ENCODE data around the gene INTU. TPM values are rescaled to one million over a fixed set of nuclear protein-coding genes. Genes with fewer than 3 reads are reported as not detected.
A peak's percentile ranks its signal among the peaks of the same experiment; 100 is the strongest.

INTU gene
- total RNA-seq, 2 experiments from 2014 or later, result 0.16 to 0.37 TPM

DNA sequence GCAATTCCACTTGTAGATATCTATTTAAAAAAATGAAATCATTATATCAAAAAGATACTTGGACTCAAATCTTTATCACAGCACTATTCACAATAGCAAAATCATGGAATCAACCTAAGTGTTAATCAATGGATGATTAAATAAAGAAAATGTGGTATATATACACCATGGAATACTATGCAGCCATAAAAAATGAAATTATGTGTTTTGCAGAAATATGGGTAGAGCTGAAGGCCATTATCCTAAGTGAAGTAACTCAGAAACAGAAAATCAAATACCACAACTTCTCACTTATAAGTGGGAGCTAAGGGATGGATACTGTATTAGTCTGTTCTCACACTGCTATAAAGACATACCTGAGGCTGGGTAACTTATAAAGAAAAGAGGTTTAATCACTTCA lies 14.3 kb upstream of the INTU start:
- CTCF ChIA-PET, result no interaction called here

DNA sequence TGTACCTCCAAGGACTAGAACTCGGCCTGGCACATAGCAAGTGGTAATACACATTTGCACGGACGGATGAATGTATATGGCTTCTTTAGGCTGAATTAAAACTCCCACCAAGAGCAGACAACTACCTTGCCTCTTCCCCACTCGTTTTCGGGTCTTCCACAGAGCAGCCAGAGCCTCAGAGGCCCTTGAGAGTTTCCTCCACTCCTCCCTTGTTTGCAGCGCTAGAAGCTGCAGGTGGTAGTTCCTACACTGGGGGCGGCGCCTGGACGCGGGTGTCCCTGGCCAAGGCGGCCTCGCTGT lies 10.2 kb upstream of the INTU start:
- ChIA-PET POLR2A (no interaction called here), CTCF (no interaction called here)
- H3K36me3 Mint-ChIP-seq (ENCODE audit: low read depth), result no peaks in the 10 kb centered on the region
- peaks cover 5% of the 10 kb centered on the region for H3K4me1 Mint-ChIP-seq (ENCODE audit: low read depth)
- H3K9me3 Mint-ChIP-seq (ENCODE audit: insufficient read depth), result no peaks in the 10 kb centered on the region
- H3K27ac Mint-ChIP-seq, result no peak overlapping the region
- ATAC-seq (no peak), DNase-seq (no peak)
- H3K27me3 Mint-ChIP-seq (ENCODE audit: low read depth), result peaks cover 36% of the 10 kb centered on the region
- H3K4me3 Mint-ChIP-seq, result no peak overlapping the region

More for the DNA sequence above, 14.3 kb upstream of the INTU start:
- H3K9me3 Mint-ChIP-seq (ENCODE audit: insufficient read depth), result no peaks in the 10 kb centered on the region
- H3K4me3 Mint-ChIP-seq, result no peak overlapping the region
- H3K4me1 Mint-ChIP-seq (ENCODE audit: low read depth), result peaks cover under 1% of the 10 kb centered on the region
- DNase-seq, result no peak
- no peaks in the 10 kb centered on the region for H3K36me3 Mint-ChIP-seq (ENCODE audit: low read depth)
- no peak overlapping the region for H3K27ac Mint-ChIP-seq
- peaks cover 24% of the 10 kb centered on the region for H3K27me3 Mint-ChIP-seq (ENCODE audit: low read depth)
- ATAC-seq, result no peak
- POLR2A ChIA-PET, result no interaction called here

DNA sequence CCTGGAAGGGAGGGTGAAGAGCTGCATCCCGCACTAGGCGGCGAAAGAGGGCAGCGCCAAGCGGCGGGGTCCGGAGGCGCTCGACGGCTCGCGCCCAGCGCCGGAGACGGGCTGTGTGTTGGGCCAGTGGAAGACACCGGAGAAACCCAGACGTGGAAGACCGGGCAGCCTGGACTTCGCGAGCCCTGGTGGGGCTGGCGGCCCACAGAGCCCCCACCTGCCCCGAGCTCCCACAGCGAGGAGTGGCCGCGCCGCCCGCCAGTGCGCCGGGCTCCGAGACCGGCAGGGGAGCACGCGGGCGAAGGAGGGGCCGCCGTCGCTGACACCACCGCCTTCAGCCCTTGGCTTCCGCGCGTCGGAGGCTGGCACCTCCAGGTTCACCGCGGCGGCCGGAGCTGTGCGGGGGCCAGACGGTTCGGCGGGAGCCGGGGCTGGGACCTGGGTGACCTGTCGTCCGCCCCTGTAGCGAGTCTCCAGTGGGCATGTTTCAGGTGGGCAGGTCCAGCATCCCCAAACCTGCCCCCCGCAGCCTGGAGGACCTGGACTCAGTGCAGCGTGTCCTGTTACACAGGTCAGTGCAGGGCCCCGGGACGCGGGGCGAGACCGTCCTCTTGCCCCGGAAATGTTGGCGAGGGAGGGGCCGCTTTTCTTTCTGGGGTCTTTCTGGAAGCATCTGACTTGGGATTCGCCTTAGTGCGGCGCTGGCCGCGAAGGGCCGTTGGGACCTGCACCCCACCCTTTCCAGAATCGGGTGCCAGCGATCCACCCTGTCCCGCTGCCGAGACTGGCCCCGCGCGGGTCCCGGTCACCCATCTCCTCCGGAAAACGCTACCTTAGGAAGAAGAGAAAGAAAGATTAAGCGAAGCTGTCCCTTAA lies 9.6 kb upstream of the INTU start:
- Mint-ChIP-seq H3K9me3 (ENCODE audit: insufficient read depth) (no peaks in the 10 kb centered on the region), H3K4me1 (ENCODE audit: low read depth) (peaks cover 5% of the 10 kb centered on the region), H3K4me3 (peak overlapping the region; percentile 43), H3K27me3 (ENCODE audit: low read depth) (peaks cover 38% of the 10 kb centered on the region), H3K36me3 (ENCODE audit: low read depth) (no peaks in the 10 kb centered on the region), H3K27ac (no peak overlapping the region)
- ATAC-seq (peak; percentile 64), DNase-seq (no peak)
- ChIA-PET POLR2A (no interaction called here), CTCF (interaction anchor here (0.9 kb wide), 1 partner anchor 11 kb away, joined by 3 read pairs; no protein-coding TSS in a partner anchor)

DNA sequence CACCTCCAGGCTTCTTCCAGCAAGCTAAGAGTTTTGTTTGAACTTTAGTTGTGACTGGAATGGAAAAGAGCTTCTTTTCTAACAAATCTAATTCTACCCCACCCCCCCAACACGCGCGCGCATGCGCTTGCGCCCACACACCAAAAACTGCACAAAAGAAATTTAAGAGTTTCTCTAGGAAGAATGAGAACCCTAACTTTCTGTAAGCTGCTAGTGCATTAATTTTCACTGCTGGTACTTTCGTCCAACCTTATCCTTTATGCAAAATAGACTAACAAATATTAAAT lies 9.0 kb upstream of the INTU start:
- DNase-seq, result no peak
- no peak for ATAC-seq
- peaks cover 5% of the 10 kb centered on the region for H3K4me1 Mint-ChIP-seq (ENCODE audit: low read depth)
- ChIA-PET POLR2A (no interaction called here), CTCF (interaction anchor here (0.9 kb wide), 1 partner anchor 11 kb away, joined by 3 read pairs; no protein-coding TSS in a partner anchor)
- H3K27ac Mint-ChIP-seq, result no peak overlapping the region
- peak overlapping the region; percentile 43 for H3K4me3 Mint-ChIP-seq
- no peaks in the 10 kb centered on the region for H3K9me3 Mint-ChIP-seq (ENCODE audit: insufficient read depth)
- no peaks in the 10 kb centered on the region for H3K36me3 Mint-ChIP-seq (ENCODE audit: low read depth)
- peaks cover 41% of the 10 kb centered on the region for H3K27me3 Mint-ChIP-seq (ENCODE audit: low read depth)

DNA sequence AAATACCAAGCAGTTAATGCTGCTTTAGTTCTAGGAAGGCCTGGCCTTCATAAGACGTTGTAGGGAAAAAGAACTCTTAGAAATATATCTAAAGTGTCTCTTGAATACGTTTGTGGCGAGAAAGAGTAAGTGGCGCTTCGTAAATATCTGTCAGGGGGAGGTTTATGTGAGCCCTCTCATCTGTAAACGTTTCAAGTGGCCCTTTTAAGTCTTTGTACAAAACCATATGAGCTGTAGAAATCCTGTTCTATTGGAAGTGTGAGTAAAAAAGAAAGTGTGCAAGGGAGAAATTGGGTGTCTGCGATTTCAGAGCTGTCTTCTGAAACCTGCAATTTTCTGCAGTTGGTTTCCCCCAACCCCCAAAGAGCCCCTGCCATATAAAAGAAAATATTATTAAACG lies 8.6 kb upstream of the INTU start:
- DNase-seq, result no peak
- H3K9me3 Mint-ChIP-seq (ENCODE audit: insufficient read depth), result no peaks in the 10 kb centered on the region
- no peak overlapping the region for H3K4me3 Mint-ChIP-seq
- peaks cover 5% of the 10 kb centered on the region for H3K4me1 Mint-ChIP-seq (ENCODE audit: low read depth)
- ATAC-seq, result no peak
- CTCF ChIA-PET, result interaction anchor here (0.9 kb wide), 1 partner anchor 10 kb away, joined by 3 read pairs; no protein-coding TSS in a partner anchor
- H3K27ac Mint-ChIP-seq, result no peak overlapping the region
- POLR2A ChIA-PET, result no interaction called here
- no peaks in the 10 kb centered on the region for H3K36me3 Mint-ChIP-seq (ENCODE audit: low read depth)
- H3K27me3 Mint-ChIP-seq (ENCODE audit: low read depth), result peaks cover 37% of the 10 kb centered on the region

- no peak overlapping the region for H3K4me3 Mint-ChIP-seq
- H3K27me3 Mint-ChIP-seq (ENCODE audit: low read depth), result peaks cover 41% of the 10 kb centered on the region
- ChIA-PET CTCF (no interaction called here), POLR2A (no interaction called here)
- ATAC-seq (no peak), DNase-seq (no peak)
- no peaks in the 10 kb centered on the region for H3K9me3 Mint-ChIP-seq (ENCODE audit: insufficient read depth)
- H3K4me1 Mint-ChIP-seq (ENCODE audit: low read depth), result peaks cover 11% of the 10 kb centered on the region
- no peak overlapping the region for H3K27ac Mint-ChIP-seq
- no peaks in the 10 kb centered on the region for H3K36me3 Mint-ChIP-seq (ENCODE audit: low read depth)
These were observed 3.4 kb upstream of the INTU start for GRCh38 chr4:127629371-127629770.

GRCh38 chr4:127630152-127630551 lies 2.6 kb upstream of the INTU start:
- H3K9me3 Mint-ChIP-seq (ENCODE audit: insufficient read depth), result no peaks in the 10 kb centered on the region
- peaks cover 36% of the 10 kb centered on the region for H3K27me3 Mint-ChIP-seq (ENCODE audit: low read depth)
- H3K4me1 Mint-ChIP-seq (ENCODE audit: low read depth), result peaks cover 11% of the 10 kb centered on the region
- ChIA-PET CTCF (no interaction called here), POLR2A (no interaction called here)
- DNase-seq (no peak), ATAC-seq (no peak)
- H3K27ac Mint-ChIP-seq, result no peak overlapping the region
- H3K36me3 Mint-ChIP-seq (ENCODE audit: low read depth), result no peaks in the 10 kb centered on the region
- no peak overlapping the region for H3K4me3 Mint-ChIP-seq

DNA sequence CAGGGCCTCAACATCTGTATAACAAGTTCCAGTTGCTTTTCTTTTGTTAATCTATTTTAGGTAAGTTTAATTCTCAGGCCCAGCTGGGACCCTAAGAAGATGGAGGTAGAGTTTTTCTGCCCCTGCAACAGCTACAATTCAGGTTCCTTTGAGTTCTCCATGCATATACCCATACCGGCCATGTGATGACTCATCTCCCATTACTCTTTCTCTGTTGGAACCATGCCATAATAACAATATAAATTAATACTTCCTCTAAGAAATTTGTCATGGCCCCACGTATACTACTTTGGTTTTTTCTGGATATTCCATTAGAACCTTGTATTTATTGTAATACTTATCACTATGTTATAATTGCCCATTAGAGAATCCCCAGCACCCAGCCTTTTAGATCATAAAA lies 1.3 kb upstream of the INTU start:
- H3K9me3 Mint-ChIP-seq (ENCODE audit: insufficient read depth), result no peaks in the 10 kb centered on the region
- ChIA-PET CTCF (no interaction called here), POLR2A (no interaction called here)
- no peak for DNase-seq
- H3K4me3 Mint-ChIP-seq, result no peak overlapping the region
- peaks cover 11% of the 10 kb centered on the region for H3K4me1 Mint-ChIP-seq (ENCODE audit: low read depth)
- no peak for ATAC-seq
- H3K27ac Mint-ChIP-seq, result no peak overlapping the region
- no peaks in the 10 kb centered on the region for H3K36me3 Mint-ChIP-seq (ENCODE audit: low read depth)
- peaks cover 38% of the 10 kb centered on the region for H3K27me3 Mint-ChIP-seq (ENCODE audit: low read depth)

DNA sequence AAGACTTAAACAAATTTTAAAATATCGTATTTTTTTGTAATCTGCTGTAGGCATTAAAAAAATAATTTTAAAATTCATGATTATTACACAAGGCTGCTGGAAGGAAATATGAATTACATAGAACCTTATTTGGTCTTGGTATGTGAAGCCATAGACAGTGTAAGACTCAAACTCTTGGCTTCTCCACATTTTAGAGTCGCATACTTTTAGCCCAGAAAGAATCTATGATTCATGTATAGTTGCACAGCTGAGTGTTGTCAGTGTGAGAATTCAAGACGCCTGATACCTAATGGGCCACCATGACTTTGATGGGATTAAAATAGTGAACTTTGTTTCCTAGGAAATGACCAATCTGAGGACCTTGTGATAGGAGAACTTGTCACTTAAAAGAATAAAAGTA lies 1.4 kb downstream of the INTU start:
- Mint-ChIP-seq H3K4me1 (ENCODE audit: low read depth) (peaks cover 11% of the 10 kb centered on the region), H3K27ac (no peak overlapping the region), H3K27me3 (ENCODE audit: low read depth) (peaks cover 31% of the 10 kb centered on the region), H3K4me3 (no peak overlapping the region), H3K36me3 (ENCODE audit: low read depth) (no peaks in the 10 kb centered on the region), H3K9me3 (ENCODE audit: insufficient read depth) (no peaks in the 10 kb centered on the region)
- DNase-seq (no peak), ATAC-seq (no peak)
- CTCF ChIA-PET, result interaction anchor here (1.5 kb wide), 2 partner anchors 10 to 11 kb away, joined by 3 to 4 read pairs; no protein-coding TSS in a partner anchor
- POLR2A ChIA-PET, result no interaction called here

GRCh38 chr4:127641524-127641923 lies 8.8 kb downstream of the INTU start:
- Mint-ChIP-seq H3K4me1 (ENCODE audit: low read depth) (no peaks in the 10 kb centered on the region), H3K27ac (no peak overlapping the region), H3K36me3 (ENCODE audit: low read depth) (no peaks in the 10 kb centered on the region), H3K27me3 (ENCODE audit: low read depth) (no peaks in the 10 kb centered on the region), H3K4me3 (no peak overlapping the region), H3K9me3 (ENCODE audit: insufficient read depth) (no peaks in the 10 kb centered on the region)
- no peak for ATAC-seq
- ChIA-PET CTCF (no interaction called here), POLR2A (no interaction called here)
- no peak for DNase-seq

GRCh38 chr4:127642169-127642568 lies 9.4 kb downstream of the INTU start:
- ChIA-PET CTCF (no interaction called here), POLR2A (no interaction called here)
- DNase-seq (no peak), ATAC-seq (no peak)
- Mint-ChIP-seq H3K4me3 (no peak overlapping the region), H3K27me3 (ENCODE audit: low read depth) (no peaks in the 10 kb centered on the region), H3K4me1 (ENCODE audit: low read depth) (no peaks in the 10 kb centered on the region), H3K27ac (no peak overlapping the region), H3K36me3 (ENCODE audit: low read depth) (no peaks in the 10 kb centered on the region), H3K9me3 (ENCODE audit: insufficient read depth) (no peaks in the 10 kb centered on the region)

DNA sequence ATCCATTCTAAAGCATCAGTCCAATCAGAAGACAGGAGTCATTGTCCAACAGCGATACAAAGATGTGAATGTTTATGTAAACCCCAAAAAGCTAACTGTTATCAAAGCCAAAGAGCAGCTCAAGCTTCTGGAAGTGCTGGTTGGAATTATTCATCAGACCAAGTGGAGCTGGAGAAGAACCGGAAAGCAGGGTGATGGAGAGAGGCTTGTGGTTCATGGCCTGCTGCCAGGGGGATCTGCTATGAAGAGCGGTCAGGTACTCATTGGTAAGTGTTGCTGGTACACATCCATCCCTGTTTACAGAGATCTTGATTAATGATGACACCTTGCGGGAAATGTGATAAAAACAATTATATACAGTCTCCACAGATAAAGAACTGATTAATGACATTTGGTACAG lies 11.0 kb downstream of the INTU start:
- H3K36me3 Mint-ChIP-seq (ENCODE audit: low read depth), result no peaks in the 10 kb centered on the region
- CTCF ChIA-PET, result interaction anchor here (1.8 kb wide), 1 partner anchor 9 kb away, joined by 4 read pairs; no protein-coding TSS in a partner anchor
- no peak overlapping the region for H3K4me3 Mint-ChIP-seq
- no peak for DNase-seq
- no peak overlapping the region for H3K27ac Mint-ChIP-seq
- POLR2A ChIA-PET, result no interaction called here
- H3K4me1 Mint-ChIP-seq (ENCODE audit: low read depth), result no peaks in the 10 kb centered on the region
- no peak for ATAC-seq
- no peaks in the 10 kb centered on the region for H3K27me3 Mint-ChIP-seq (ENCODE audit: low read depth)
- H3K9me3 Mint-ChIP-seq (ENCODE audit: insufficient read depth), result no peaks in the 10 kb centered on the region

GRCh38 chr4:127648061-127648460 lies 15.3 kb downstream of the INTU start:
- no peaks in the 10 kb centered on the region for H3K4me1 Mint-ChIP-seq (ENCODE audit: low read depth)
- no peak for ATAC-seq

More at GRCh38 chr4:127648061-127648460, 15.3 kb downstream of the INTU start:
- no peaks in the 10 kb centered on the region for H3K36me3 Mint-ChIP-seq (ENCODE audit: low read depth)
- no peaks in the 10 kb centered on the region for H3K27me3 Mint-ChIP-seq (ENCODE audit: low read depth)
- POLR2A ChIA-PET, result no interaction called here
- DNase-seq, result no peak
- no peaks in the 10 kb centered on the region for H3K9me3 Mint-ChIP-seq (ENCODE audit: insufficient read depth)
- H3K4me3 Mint-ChIP-seq, result no peak overlapping the region
- CTCF ChIA-PET, result no interaction called here
- H3K27ac Mint-ChIP-seq, result no peak overlapping the region
